Type B pancreatic cell (in vitro differentiated cells): Measurements from ENCODE around the gene MTF1. TPM values are rescaled to one million over a fixed set of nuclear protein-coding genes. Genes with fewer than 3 reads are reported as not detected.

Source experiments
- DNase-seq: peaks from one replicate; pipeline ENCODE4 v3.0.0; 2021; ENCODE audit warnings: mixed read lengths; ENCODE audit not compliant: unreplicated experiment; ENCODE audit errors: extremely low spot score
- H3K27ac Mint-ChIP-seq: 2 replicates; pipeline ENCODE4 v1.8.0; 2021; ENCODE audit warnings: mild to moderate bottlenecking, mixed read lengths
- H3K27me3 Mint-ChIP-seq: 2 replicates; pipeline ENCODE4 v1.8.0; 2021; ENCODE audit warnings: mixed read lengths
- H3K36me3 Mint-ChIP-seq: 2 replicates; pipeline ENCODE4 v1.8.0; 2021; ENCODE audit warnings: mixed read lengths
- H3K4me1 Mint-ChIP-seq: one replicate; pipeline ENCODE4 v1.8.0; 2021; ENCODE audit warnings: mixed read lengths; ENCODE audit not compliant: unreplicated experiment
- H3K4me3 Mint-ChIP-seq: 2 replicates; pipeline ENCODE4 v1.8.0; 2021; ENCODE audit warnings: mild to moderate bottlenecking, mixed read lengths
- H3K9me3 Mint-ChIP-seq: 2 replicates; pipeline ENCODE4 v1.8.0; 2021; ENCODE audit warnings: mixed read lengths
- CTCF ChIP-seq: fragments of 200-600 bp; sonication (generic); conservative IDR thresholded peaks from 2 replicates; pipeline ENCODE4 v1.5.0; 2021; ENCODE audit warnings: antibody characterized with exemption, mild to moderate bottlenecking
- total RNA-seq: library from RNA; stranded (reverse); gene quantifications from 2 replicates; pipeline ENCODE4 v1.2.1, GENCODE V29; 2021; ENCODE audit warnings: low replicate concordance

The MTF1 gene
- total RNA-seq, 1 donor from 2014 or later = 20.5 TPM

- H3K4me1 Mint-ChIP-seq = no peaks in the 10 kb centered on the region
- H3K9me3 Mint-ChIP-seq = no peaks in the 10 kb centered on the region
- TF ChIP-seq CTCF = no peak
- no peak overlapping the region for H3K4me3 Mint-ChIP-seq
- H3K27ac Mint-ChIP-seq = no peak overlapping the region
- no peak for DNase-seq
- no peaks in the 10 kb centered on the region for H3K27me3 Mint-ChIP-seq
- peaks cover 18% of the 10 kb centered on the region for H3K36me3 Mint-ChIP-seq
Measured at GRCh38 chr1:37822906-37823815, 36.2 kb downstream of the MTF1 start.

GRCh38 chr1:37821481-37821880, 37.9 kb downstream of the MTF1 start:
- Mint-ChIP-seq H3K27me3 (no peaks in the 10 kb centered on the region), H3K27ac (no peak overlapping the region), H3K4me3 (no peak overlapping the region), H3K4me1 (no peaks in the 10 kb centered on the region), H3K9me3 (no peaks in the 10 kb centered on the region), H3K36me3 (peaks cover 11% of the 10 kb centered on the region)
- TF ChIP-seq CTCF = no peak
- no peak for DNase-seq

GRCh38 chr1:37817481-37817880, 41.9 kb downstream of the MTF1 start:
- Mint-ChIP-seq H3K4me3 (no peak overlapping the region), H3K36me3 (peaks cover 15% of the 10 kb centered on the region), H3K27me3 (no peaks in the 10 kb centered on the region), H3K4me1 (no peaks in the 10 kb centered on the region), H3K27ac (peak overlapping the region; percentile 13), H3K9me3 (no peaks in the 10 kb centered on the region)
- TF ChIP-seq CTCF = no peak
- DNase-seq = no peak

GRCh38 chr1:37814252-37814651, 45.1 kb downstream of the MTF1 start:
- Mint-ChIP-seq H3K4me3 (no peak overlapping the region), H3K9me3 (no peaks in the 10 kb centered on the region), H3K36me3 (peaks cover 4% of the 10 kb centered on the region), H3K27ac (no peak overlapping the region), H3K27me3 (no peaks in the 10 kb centered on the region), H3K4me1 (peaks cover 6% of the 10 kb centered on the region)
- no peak for DNase-seq
- TF ChIP-seq CTCF = no peak

- Mint-ChIP-seq H3K27ac (no peak overlapping the region), H3K27me3 (no peaks in the 10 kb centered on the region), H3K4me1 (peaks cover 11% of the 10 kb centered on the region), H3K36me3 (peaks cover 4% of the 10 kb centered on the region), H3K9me3 (no peaks in the 10 kb centered on the region), H3K4me3 (no peak overlapping the region)
- no peak for DNase-seq
- TF ChIP-seq CTCF = no peak
Measured at GRCh38 chr1:37813529-37814145, 45.8 kb downstream of the MTF1 start.
